H1 (cell line): Measurements from ENCODE around the gene CAPS2. TPM values are rescaled to one million over a fixed set of nuclear protein-coding genes. Genes with fewer than 3 reads are reported as not detected.
A peak's percentile ranks its signal among the peaks of the same experiment; 100 is the strongest.

Experiments
- MAX ChIP-seq: IDR thresholded peaks from 2 replicates; pipeline ENCODE4 v1.6.1; 2012; ENCODE audit warnings: inconsistent platforms
- PHF8 ChIP-seq: fragments of 200-600 bp; sonication (generic); conservative IDR thresholded peaks from 2 replicates; pipeline ENCODE4 v1.7.1; 2012; ENCODE audit warnings: low read depth, mild to moderate bottlenecking, inconsistent platforms, low read length, moderate library complexity
- polyA plus RNA-seq, 7 experiments: library from polyadenylated mRNA; depleted of rRNA in 3 of 7; stranded (reverse) in 5 of 7; unstranded in 2 of 7; fragments of >200 nt in 5 of 7; fragments of 200-250 nt in 2 of 7; gene quantifications; 1 replicate in 5 of 7; 2 replicates in 1 of 7; 4 replicates in 1 of 7; pipeline versions ENCODE4 v1.2.1 to v1.2.3, GENCODE V29; 2011 to 2013; ENCODE audit warnings: missing spikeins in 2 of 7, mixed read lengths in 2 of 7
- total RNA-seq: library from RNA; stranded (reverse); fragmentation: NEBNext Ultra II Directional; extraction: Animal tissue kit (Norgen Biotek cat#: 25700); gene quantifications from 2 replicates; pipeline ENCODE4 v1.2.1, GENCODE V29; 2021

CAPS2 gene
- total and polyA plus RNA-seq, 2 of the 8 experiments (the other 6 are each of a cell fraction or from before 2014, with no cell fraction given): 2.3 to 3.8 TPM

GRCh38 chr12:75334384-75335030 lies 4.4 kb upstream of the CAPS2 start, which contains the start of gene GLIPR1L1 (continued):
- TF ChIP-seq MAX (peak; percentile 62), PHF8 (no peak)
- TF ChIP-seq, all 59 proteins: peak for 23
